CD4-positive, alpha-beta T cell treated with Interleukin-12 subunit alpha and Interleukin-12 subunit beta, for 1 hour (primary cell): ENCODE results near the gene CIT.
"Not testable (repeated sequence)": the region's sequence is repeated elsewhere in the genome, so short reads cannot be mapped to it uniquely, and the experiment has no call there.

Experiments
- DNase-seq: peaks from one replicate; pipeline ENCODE4 v3.0.0-alpha.2; 2020

CIT gene

GRCh38 chr12:119730381-119730780 is 146.7 kb downstream of the CIT start:
- DNase-seq, result no peak

- no peak for DNase-seq
Observed at GRCh38 chr12:119729871-119730270, 147.2 kb downstream of the CIT start.

- no peak for DNase-seq
Observed at GRCh38 chr12:119728444-119728745, 148.7 kb downstream of the CIT start.

GRCh38 chr12:119727600-119728443 is 149.3 kb downstream of the CIT start:
- no peak for DNase-seq

- DNase-seq, result no peak
Observed at GRCh38 chr12:119725523-119725922, 151.6 kb downstream of the CIT start.

- no peak for DNase-seq
Observed at GRCh38 chr12:119721306-119721705, 155.8 kb downstream of the CIT start.

- no peak for DNase-seq
Observed at GRCh38 chr12:119720349-119720748, 156.8 kb downstream of the CIT start.

GRCh38 chr12:119718141-119718540 is 159.0 kb downstream of the CIT start:
- DNase-seq, result no peak

- no peak for DNase-seq
Observed at GRCh38 chr12:119715268-119715620, 161.9 kb downstream of the CIT start.

GRCh38 chr12:119714614-119715267 is 162.4 kb downstream of the CIT start:
- no peak for DNase-seq

GRCh38 chr12:119713551-119714031 is 163.5 kb downstream of the CIT start:
- no peak for DNase-seq

GRCh38 chr12:119712721-119713120 is 164.4 kb downstream of the CIT start:
- DNase-seq, result no peak

GRCh38 chr12:119711693-119712092 is 165.4 kb downstream of the CIT start:
- DNase-seq, result no peak

GRCh38 chr12:119710965-119711551 is 166.1 kb downstream of the CIT start:
- DNase-seq, result no peak

GRCh38 chr12:119710374-119710964 is 166.7 kb downstream of the CIT start:
- DNase-seq, result no peak

- not testable (repeated sequence) for DNase-seq
Observed at GRCh38 chr12:119706427-119706826, 170.7 kb downstream of the CIT start.

GRCh38 chr12:119705182-119705581 is 171.9 kb downstream of the CIT start:
- DNase-seq, result no peak

- no peak for DNase-seq
Observed at GRCh38 chr12:119704065-119704747, 172.9 kb downstream of the CIT start.

GRCh38 chr12:119700078-119700477 is 177.0 kb downstream of the CIT start:
- no peak for DNase-seq

GRCh38 chr12:119699199-119699760 is 177.8 kb downstream of the CIT start:
- DNase-seq, result no peak

- no peak for DNase-seq
Observed at GRCh38 chr12:119696943-119697342, 180.2 kb downstream of the CIT start.

- no peak for DNase-seq
Observed at GRCh38 chr12:119695034-119695433, 182.1 kb downstream of the CIT start.

- DNase-seq, result no peak
Observed at GRCh38 chr12:119694111-119694510, 183.0 kb downstream of the CIT start.
